ENCODE data around the gene OTOS. TPM values are rescaled to one million over a fixed set of nuclear protein-coding genes. Genes with fewer than 3 reads are reported as not detected.

OTOS gene
- total RNA-seq, 2 experiments from 2014 or later = not detected

DNA sequence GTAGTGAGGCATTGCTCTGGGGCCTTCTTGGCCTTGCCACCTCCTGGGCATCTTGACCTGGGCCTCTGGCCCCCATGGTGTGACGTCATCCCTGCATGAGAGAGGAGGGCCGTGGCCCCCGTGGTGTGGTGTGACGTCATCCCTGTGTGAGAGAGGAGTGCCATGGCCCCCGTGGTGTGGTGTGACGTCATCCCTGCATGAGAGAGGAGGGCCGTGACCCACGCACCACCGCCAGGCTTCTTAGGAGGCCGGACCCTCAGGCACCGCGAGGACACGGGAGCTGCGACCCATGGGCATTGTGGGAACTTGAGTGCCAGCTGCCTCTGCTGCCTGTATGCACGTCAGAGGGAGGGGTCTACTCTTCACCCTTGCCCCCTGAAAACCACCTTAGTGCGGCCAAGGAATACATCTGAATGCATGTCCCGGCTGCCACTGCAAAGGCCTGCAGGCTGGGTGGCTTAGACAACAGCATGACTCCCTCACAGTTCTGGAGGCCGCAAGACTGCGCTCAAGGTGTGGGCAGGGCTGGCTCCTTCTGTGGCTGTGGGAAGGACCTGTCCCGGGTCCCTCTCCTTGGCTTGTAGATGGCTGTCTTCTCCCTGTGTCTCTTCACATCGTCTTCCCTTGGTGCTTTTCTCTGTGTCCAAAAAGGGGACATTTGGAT lies 20.8 kb upstream of the OTOS start:
- H3K4me2 ChIP-seq (ENCODE audit: low read length) = no peak overlapping the region
- no peaks in the 10 kb centered on the region for H3K4me1 ChIP-seq (ENCODE audit: insufficient read depth, low read length, poor library complexity, severe bottlenecking)
- DNase-seq (ENCODE audit: low spot score) = no peak
- no peak overlapping the region for H3K4me3 ChIP-seq (ENCODE audit: low read depth, low read length, poor library complexity, severe bottlenecking)
- intact Hi-C loops (cut with micrococcal nuclease; ENCODE audit: unreplicated experiment) = no loop called here
- H2AFZ ChIP-seq (ENCODE audit: low read length) = no peak overlapping the region
- no peaks in the 10 kb centered on the region for H4K20me1 ChIP-seq (ENCODE audit: insufficient read depth, low read length)
- H3K9me2 ChIP-seq (ENCODE audit: insufficient read depth, low read length) = no peaks in the 10 kb centered on the region
- no peak overlapping the region for H3K27ac ChIP-seq (ENCODE audit: low read depth, low read length, poor library complexity, severe bottlenecking)
- POLR2A ChIA-PET = no interaction called here
- no peaks in the 10 kb centered on the region for H3K79me2 ChIP-seq (ENCODE audit: insufficient read depth, low read depth, low read length)
- no peaks in the 10 kb centered on the region for H3K36me3 ChIP-seq (ENCODE audit: insufficient read depth, low read length)
- CTCF ChIA-PET (ENCODE audit: unreplicated experiment) = no interaction called here
- no TSS peak for BruUV-seq (replicated peaks)
- H3K9me3 ChIP-seq (ENCODE audit: low read length) = no peaks in the 10 kb centered on the region
- TF ChIP-seq EZH2phosphoT487 (IDR thresholded peaks at IDR 0.05; ENCODE audit: borderline replicate concordance, low read depth, low read length) = no peak
- TF ChIP-seq, protein P1, sequence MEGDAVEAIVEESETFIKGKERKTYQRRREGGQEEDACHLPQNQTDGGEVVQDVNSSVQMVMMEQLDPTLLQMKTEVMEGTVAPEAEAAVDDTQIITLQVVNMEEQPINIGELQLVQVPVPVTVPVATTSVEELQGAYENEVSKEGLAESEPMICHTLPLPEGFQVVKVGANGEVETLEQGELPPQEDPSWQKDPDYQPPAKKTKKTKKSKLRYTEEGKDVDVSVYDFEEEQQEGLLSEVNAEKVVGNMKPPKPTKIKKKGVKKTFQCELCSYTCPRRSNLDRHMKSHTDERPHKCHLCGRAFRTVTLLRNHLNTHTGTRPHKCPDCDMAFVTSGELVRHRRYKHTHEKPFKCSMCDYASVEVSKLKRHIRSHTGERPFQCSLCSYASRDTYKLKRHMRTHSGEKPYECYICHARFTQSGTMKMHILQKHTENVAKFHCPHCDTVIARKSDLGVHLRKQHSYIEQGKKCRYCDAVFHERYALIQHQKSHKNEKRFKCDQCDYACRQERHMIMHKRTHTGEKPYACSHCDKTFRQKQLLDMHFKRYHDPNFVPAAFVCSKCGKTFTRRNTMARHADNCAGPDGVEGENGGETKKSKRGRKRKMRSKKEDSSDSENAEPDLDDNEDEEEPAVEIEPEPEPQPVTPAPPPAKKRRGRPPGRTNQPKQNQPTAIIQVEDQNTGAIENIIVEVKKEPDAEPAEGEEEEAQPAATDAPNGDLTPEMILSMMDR (conservative IDR thresholded peaks at IDR 0.05; ENCODE audit: low read length) = no peak

DNA sequence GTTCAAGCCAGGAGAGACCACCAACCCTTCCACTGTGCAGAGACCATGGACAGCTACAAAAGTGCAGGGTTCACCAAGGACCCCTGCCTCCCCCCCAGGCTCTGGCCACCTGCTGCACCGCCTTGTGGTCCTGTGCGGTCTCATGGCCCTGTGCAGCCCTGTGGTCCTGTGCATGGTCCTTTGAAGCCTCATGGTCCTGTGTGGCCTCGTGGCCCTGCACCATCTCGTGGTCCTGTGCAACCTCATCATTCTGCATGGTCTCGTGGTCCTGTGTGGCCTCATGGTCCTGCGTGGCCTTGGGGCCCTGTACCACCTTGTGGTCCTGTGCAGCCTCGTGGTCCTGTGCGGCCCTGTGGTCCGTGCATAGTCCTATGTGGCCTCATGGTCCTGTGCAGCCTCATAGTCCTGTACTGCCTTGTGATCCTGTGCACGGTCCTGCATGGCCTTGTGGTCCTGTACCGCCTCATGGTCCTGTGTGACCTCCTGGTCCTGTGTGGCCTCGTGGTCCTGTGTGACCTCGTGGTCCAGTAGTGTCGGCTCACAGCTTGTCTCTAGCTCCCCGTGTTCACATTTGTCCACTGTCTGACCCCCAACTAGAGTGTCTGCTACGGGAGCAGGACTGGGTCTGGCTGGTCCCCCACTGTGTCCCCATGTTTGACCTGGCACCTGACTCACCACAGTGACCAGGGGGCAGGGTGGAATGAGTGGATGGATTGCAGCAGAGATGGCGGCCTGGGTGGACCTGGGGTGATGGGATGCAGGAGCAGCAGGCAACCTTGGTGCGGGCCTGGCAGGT lies 20.0 kb upstream of the OTOS start:
- Histone ChIP-seq H3K4me3 (ENCODE audit: low read depth, low read length, poor library complexity, severe bottlenecking) (no peak overlapping the region), H3K9me3 (ENCODE audit: low read length) (no peaks in the 10 kb centered on the region), H3K4me2 (ENCODE audit: low read length) (no peak overlapping the region), H3K9me2 (ENCODE audit: insufficient read depth, low read length) (no peaks in the 10 kb centered on the region), H3K27ac (ENCODE audit: low read depth, low read length, poor library complexity, severe bottlenecking) (no peak overlapping the region), H3K36me3 (ENCODE audit: insufficient read depth, low read length) (no peaks in the 10 kb centered on the region), H2AFZ (ENCODE audit: low read length) (no peak overlapping the region), H4K20me1 (ENCODE audit: insufficient read depth, low read length) (no peaks in the 10 kb centered on the region), H3K4me1 (ENCODE audit: insufficient read depth, low read length, poor library complexity, severe bottlenecking) (no peaks in the 10 kb centered on the region), H3K79me2 (ENCODE audit: insufficient read depth, low read depth, low read length) (no peaks in the 10 kb centered on the region)
- POLR2A ChIA-PET = no interaction called here
- BruUV-seq (replicated peaks) = no TSS peak
- no peak for DNase-seq (ENCODE audit: low spot score)
- TF ChIP-seq EZH2phosphoT487 (IDR thresholded peaks at IDR 0.05; ENCODE audit: borderline replicate concordance, low read depth, low read length) = no peak
- TF ChIP-seq, protein P1 (conservative IDR thresholded peaks at IDR 0.05; ENCODE audit: low read length) = no peak
- intact Hi-C loops (cut with micrococcal nuclease; ENCODE audit: unreplicated experiment) = no loop called here
- CTCF ChIA-PET (ENCODE audit: unreplicated experiment) = no interaction called here

DNA sequence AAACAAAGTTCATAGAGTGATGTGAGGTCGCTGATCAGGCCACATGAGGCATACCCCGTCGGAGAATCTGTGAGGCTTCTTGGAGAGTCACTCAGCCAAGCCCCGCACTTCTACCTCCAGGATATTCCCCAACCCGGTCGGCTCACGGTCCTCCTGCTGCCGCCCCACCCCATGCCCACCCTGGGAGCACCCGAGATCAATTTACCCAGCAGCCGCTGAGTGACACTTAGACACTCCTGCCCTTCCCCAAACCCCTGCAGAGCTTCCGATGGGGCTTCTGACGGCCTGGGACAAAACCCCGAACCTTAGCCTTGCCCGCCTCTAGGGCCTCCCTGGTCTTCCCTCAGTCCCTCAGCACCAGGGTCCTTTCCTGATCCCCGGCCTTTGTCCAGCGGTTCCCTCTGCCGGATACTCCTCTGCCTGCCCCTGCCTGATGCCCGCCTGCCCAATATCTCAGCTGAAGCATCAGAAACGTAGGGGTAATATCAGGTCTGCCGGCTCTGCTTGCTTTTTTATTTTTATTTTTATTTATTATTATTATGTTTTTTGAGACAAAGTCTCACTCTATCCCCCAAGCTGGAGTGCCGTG lies 18.9 kb upstream of the OTOS start:
- TF ChIP-seq, protein P1 (conservative IDR thresholded peaks at IDR 0.05; ENCODE audit: low read length) = no peak
- no peak for TF ChIP-seq EZH2phosphoT487 (IDR thresholded peaks at IDR 0.05; ENCODE audit: borderline replicate concordance, low read depth, low read length)
- Histone ChIP-seq H3K79me2 (ENCODE audit: insufficient read depth, low read depth, low read length) (no peaks in the 10 kb centered on the region), H3K9me2 (ENCODE audit: insufficient read depth, low read length) (no peaks in the 10 kb centered on the region), H4K20me1 (ENCODE audit: insufficient read depth, low read length) (no peaks in the 10 kb centered on the region), H3K9me3 (ENCODE audit: low read length) (no peaks in the 10 kb centered on the region), H2AFZ (ENCODE audit: low read length) (no peak overlapping the region), H3K27ac (ENCODE audit: low read depth, low read length, poor library complexity, severe bottlenecking) (no peak overlapping the region), H3K36me3 (ENCODE audit: insufficient read depth, low read length) (no peaks in the 10 kb centered on the region), H3K4me3 (ENCODE audit: low read depth, low read length, poor library complexity, severe bottlenecking) (no peak overlapping the region), H3K4me1 (ENCODE audit: insufficient read depth, low read length, poor library complexity, severe bottlenecking) (no peaks in the 10 kb centered on the region), H3K4me2 (ENCODE audit: low read length) (no peak overlapping the region)
- CTCF ChIA-PET (ENCODE audit: unreplicated experiment) = no interaction called here
- POLR2A ChIA-PET = no interaction called here
- no TSS peak for BruUV-seq (replicated peaks)
- intact Hi-C loops (cut with micrococcal nuclease; ENCODE audit: unreplicated experiment) = no loop called here
- DNase-seq (ENCODE audit: low spot score) = no peak
